Transverse colon (tissue), 4 donors: Measurements from ENCODE around the gene D2HGDH. TPM values are rescaled to one million over a fixed set of nuclear protein-coding genes. Genes with fewer than 3 reads are reported as not detected.

Experiments used
- DNase-seq: peaks from one replicate; pipeline ENCODE4 v3.0.0-alpha.2; 2019
- H3K27ac ChIP-seq, 4 donors: fragments of 200-600 bp; sonication (generic); 2 replicates each; pipeline ENCODE4 v1.5.1; 2016 to 2018; ENCODE audit warnings: inconsistent platforms in 4 of 4
- H3K27me3 ChIP-seq: fragments of 200-600 bp; sonication (generic); 2 replicates; pipeline ENCODE4 v1.5.1; 2017; ENCODE audit warnings: inconsistent platforms
- H3K36me3 ChIP-seq, 4 donors: fragments of 200-600 bp; sonication (generic); 2 replicates each; pipeline ENCODE4 v1.5.1; 2017 to 2019; ENCODE audit warnings: inconsistent platforms in 4 of 4
- H3K4me1 ChIP-seq, 4 donors: fragments of 200-600 bp; sonication (generic); 2 replicates each; pipeline ENCODE4 v1.5.1; 2017 to 2020; ENCODE audit warnings: inconsistent platforms in 4 of 4
- H3K4me3 ChIP-seq, 4 donors: fragments of 200-600 bp; sonication (generic); 1 replicate in 1 of 4; 2 replicates in 3 of 4; pipeline versions ENCODE4 v1.5.1 to v1.6.1; 2017 to 2019; ENCODE audit warnings: inconsistent platforms in 4 of 4
- H3K9me3 ChIP-seq, 2 donors: fragments of 200-600 bp; sonication (generic); 2 replicates each; pipeline ENCODE4 v1.5.1; 2017 to 2019; ENCODE audit warnings: inconsistent platforms in 2 of 2
- EP300 ChIP-seq: sonication (generic); formaldehyde crosslinking; IDR thresholded peaks from one replicate; pipeline ENCODE4 v1.6.1; 2017; ENCODE audit warnings: antibody characterized with exemption, low read depth
- POLR2A ChIP-seq: fragments of 450-650 bp; IDR thresholded peaks from one replicate; pipeline ENCODE4 v1.6.1; 2016; ENCODE audit warnings: antibody characterized with exemption, mild to moderate bottlenecking, moderate library complexity
- POLR2AphosphoS5 ChIP-seq, 3 donors: sonication (generic); formaldehyde crosslinking; IDR thresholded peaks; one replicate each; pipeline ENCODE4 v1.6.1; 2016; ENCODE audit warnings: antibody characterized with exemption in 3 of 3
- WGBS, 2 donors: methylation state at CpG; one replicate each; pipeline ENCODE4 v1.1.5; 2018; ENCODE audit warnings: low coverage in 1 of 2; 5-methylcytosine and 5-hydroxymethylcytosine counted together
- in situ Hi-C, 4 donors: fragments of 200-750 bp; cut with MboI; loops; one replicate each; pipeline versions ENCODE4 v1.15.0 to v1.15.1; 2017; ENCODE audit warnings: low sequenced_read_pairs in 3 of 4, low pct_ligation_motif_present in 1 of 4, low pct_unique_long_range_greater_than_20kb in 1 of 4
- intact Hi-C: fragments of 100-400 bp; cut with DNase I; formaldehyde crosslinking; loops from one replicate; pipeline ENCODE4 v1.15.1; 2023; ENCODE audit warnings: low total_unique reads
- total RNA-seq, 4 donors: library from RNA; depleted of rRNA; stranded (reverse); fragments of >200 nt; gene quantifications; one replicate each; pipeline ENCODE4 v1.1.0, GENCODE V29; 2016
- TF ChIP-seq, protein P1 (sequence below), 5 experiments: fragments of 200-600 bp in 3 of 5; fragments of 450-650 bp in 2 of 5; sonication (generic) in 3 of 5; IDR thresholded peaks; 1 replicate in 2 of 5; 2 replicates in 3 of 5; pipeline ENCODE4 v1.5.1; 2016 to 2017; ENCODE audit warnings: antibody characterized with exemption in 5 of 5, inconsistent platforms in 3 of 5, mild to moderate bottlenecking in 2 of 5, moderate library complexity in 1 of 5

The D2HGDH gene
- total RNA-seq, 4 donors from 2014 or later: 53.2 to 150 (median 55.5) TPM

DNA sequence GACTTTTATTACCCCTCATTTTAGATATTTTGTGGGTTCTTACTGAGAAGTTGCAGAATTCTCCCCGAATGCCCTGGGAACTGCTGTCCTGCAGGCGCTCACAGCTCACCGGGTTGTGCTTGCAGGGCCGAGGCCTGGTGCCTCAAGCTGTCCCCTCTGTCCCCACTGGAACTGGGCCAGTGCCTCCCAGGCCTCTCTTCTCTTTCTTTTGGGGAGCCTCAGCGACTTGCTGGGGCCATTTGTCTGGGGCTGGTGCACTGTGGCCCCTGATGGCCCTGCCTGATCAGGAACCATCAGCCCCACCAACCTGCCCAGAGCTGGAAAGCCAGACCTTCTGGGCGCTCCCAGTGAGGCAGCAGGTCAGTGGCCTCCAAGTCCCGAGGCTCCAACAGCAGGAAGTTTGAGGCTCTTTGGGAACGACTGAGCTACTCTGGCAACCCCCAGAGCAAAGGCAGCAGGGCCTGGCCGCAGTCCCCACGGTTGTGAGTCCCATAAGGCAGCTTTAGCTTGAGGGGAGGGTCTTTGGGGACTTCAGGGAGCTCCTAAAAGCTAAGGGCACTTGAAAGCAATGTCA, 59.9 kb downstream of the D2HGDH start:
- DNase-seq: peak; percentile 21
- Histone ChIP-seq H3K27ac (peak overlapping the region; percentile 80 to 87 (median 84)), H3K9me3 (no peaks in the 10 kb centered on the region), H3K36me3 (no peaks in the 10 kb centered on the region), H3K27me3 (no peaks in the 10 kb centered on the region), H3K4me3 (no peak overlapping the region), H3K4me1 (peaks cover 15 to 76% (median 45%) of the 10 kb centered on the region in 4 donors)
- 66% methylated on average over 10 of the region's 10 CpGs; no CpG with 5 or more reads in 1 of the 2 donors for WGBS, 2 donors
- in situ Hi-C loops: no loop called here
- intact Hi-C loops: no loop called here
- no peak for TF ChIP-seq EP300
- no peak for TF ChIP-seq POLR2AphosphoS5 (IDR thresholded peaks at IDR 0.05)
- TF ChIP-seq, protein P1, sequence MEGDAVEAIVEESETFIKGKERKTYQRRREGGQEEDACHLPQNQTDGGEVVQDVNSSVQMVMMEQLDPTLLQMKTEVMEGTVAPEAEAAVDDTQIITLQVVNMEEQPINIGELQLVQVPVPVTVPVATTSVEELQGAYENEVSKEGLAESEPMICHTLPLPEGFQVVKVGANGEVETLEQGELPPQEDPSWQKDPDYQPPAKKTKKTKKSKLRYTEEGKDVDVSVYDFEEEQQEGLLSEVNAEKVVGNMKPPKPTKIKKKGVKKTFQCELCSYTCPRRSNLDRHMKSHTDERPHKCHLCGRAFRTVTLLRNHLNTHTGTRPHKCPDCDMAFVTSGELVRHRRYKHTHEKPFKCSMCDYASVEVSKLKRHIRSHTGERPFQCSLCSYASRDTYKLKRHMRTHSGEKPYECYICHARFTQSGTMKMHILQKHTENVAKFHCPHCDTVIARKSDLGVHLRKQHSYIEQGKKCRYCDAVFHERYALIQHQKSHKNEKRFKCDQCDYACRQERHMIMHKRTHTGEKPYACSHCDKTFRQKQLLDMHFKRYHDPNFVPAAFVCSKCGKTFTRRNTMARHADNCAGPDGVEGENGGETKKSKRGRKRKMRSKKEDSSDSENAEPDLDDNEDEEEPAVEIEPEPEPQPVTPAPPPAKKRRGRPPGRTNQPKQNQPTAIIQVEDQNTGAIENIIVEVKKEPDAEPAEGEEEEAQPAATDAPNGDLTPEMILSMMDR (IDR thresholded peaks at IDR 0.05): no peak
- TF ChIP-seq POLR2A: no peak

DNA sequence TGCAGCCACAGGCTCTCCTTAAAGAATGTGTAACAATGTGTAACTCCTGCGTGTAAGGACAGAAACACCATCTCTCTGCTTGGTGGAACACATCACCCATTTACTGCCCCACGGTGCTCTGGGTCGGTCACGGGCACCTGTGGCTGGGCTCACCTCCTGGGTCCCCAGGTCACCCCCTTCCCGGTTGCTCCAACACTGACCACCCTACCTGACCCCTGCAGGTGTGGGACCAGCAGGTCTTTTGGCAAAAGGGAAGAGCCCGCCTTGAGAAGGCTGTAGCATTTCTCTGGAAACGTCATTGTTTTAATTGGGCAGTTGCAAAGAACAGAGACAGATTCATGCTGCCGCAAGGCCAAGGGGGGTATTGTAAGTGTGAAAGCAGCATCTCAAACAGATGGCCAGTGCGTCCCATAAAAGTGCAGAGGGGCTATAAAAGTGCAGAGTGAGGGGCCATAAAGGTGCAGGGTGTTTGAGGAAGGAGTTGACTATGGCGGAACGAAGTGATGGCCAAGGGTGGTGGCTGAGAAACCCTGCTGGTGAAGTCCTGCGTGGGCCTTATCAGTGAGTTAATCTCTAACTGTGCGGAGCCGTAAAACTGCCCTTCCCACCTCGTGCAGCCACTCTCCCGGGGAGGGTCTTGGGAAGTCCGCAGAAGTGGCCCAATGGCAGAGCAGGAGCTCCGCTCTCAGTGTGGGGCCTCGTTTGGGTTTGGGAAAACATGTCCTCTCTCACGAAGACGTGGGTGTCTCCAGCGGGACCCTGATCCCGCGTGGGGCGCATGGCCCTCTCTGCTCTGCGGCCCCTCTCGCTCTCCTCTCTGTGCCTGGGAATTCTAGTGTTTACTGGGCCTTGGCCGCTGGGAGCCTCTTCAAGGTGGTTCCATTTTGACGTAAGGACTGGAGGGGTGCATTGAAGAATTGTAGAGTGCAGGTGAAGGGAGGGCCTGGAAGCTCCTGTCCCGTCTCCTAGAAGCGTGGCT, 60.9 kb downstream of the D2HGDH start:
- Histone ChIP-seq H3K27ac (peak overlapping the region; percentile 82 to 87 (median 84)), H3K36me3 (no peaks in the 10 kb centered on the region), H3K4me3 (no peak overlapping the region), H3K9me3 (no peaks in the 10 kb centered on the region), H3K4me1 (peaks cover 15 to 66% (median 43%) of the 10 kb centered on the region in 4 donors), H3K27me3 (no peaks in the 10 kb centered on the region)
- DNase-seq: peak; percentile 85
- intact Hi-C loops (no loop called here), in situ Hi-C loops (no loop called here)
- TF ChIP-seq, protein P1 (IDR thresholded peaks at IDR 0.05): peak in 2 of 5 experiments; percentile 19 to 45
- TF ChIP-seq POLR2AphosphoS5 (IDR thresholded peaks at IDR 0.05) (peak in 2 of 3 donors; percentile 29 to 75), EP300 (no peak)
- 50% methylated on average over 10 to 31 of the region's 31 CpGs for WGBS, 2 donors

GRCh38 chr2:241796209-241796608, 61.8 kb downstream of the D2HGDH start:
- Histone ChIP-seq H3K27me3 (no peaks in the 10 kb centered on the region), H3K4me1 (peaks cover 15 to 57% (median 44%) of the 10 kb centered on the region in 4 donors), H3K36me3 (no peaks in the 10 kb centered on the region), H3K9me3 (no peaks in the 10 kb centered on the region), H3K4me3 (no peak overlapping the region), H3K27ac (peak overlapping the region; percentile 82 to 87 (median 84))
- in situ Hi-C loops (no loop called here), intact Hi-C loops (no loop called here)
- WGBS, 2 donors: 79% methylated on average over 13 of the region's 13 CpGs; no CpG with 5 or more reads in 1 of the 2 donors
- DNase-seq: no peak
- TF ChIP-seq POLR2AphosphoS5 (IDR thresholded peaks at IDR 0.05): no peak
- TF ChIP-seq, protein P1 (IDR thresholded peaks at IDR 0.05): no peak

DNA sequence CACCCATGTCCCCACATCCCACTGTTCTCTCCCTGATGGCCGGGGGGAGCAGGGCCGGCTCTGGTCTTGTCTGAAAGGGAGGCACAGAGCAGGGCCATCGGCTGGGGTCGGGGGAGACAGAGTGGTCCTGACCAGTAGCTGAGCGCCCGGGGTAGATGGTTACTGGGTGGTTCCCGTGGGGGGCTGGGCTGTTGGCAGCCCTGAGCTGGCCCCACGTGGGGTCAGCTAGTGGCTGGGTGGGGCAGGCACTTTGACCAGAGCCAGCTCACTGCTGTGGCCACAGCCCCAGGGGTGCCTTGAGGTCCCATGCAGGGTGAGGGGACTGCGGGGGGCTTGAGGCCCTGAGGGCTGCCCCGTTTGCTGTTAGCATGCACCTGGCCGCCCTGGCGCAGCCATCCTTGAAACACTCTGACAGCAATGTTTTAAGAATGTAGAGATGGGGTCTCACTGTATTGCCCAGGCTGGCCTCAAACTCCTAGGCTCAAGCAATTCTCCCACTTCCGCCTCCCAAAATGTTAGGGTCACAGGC, 62.2 kb downstream of the D2HGDH start:
- Histone ChIP-seq H3K4me1 (peaks cover 15 to 53% (median 47%) of the 10 kb centered on the region in 4 donors), H3K27me3 (no peaks in the 10 kb centered on the region), H3K36me3 (no peaks in the 10 kb centered on the region), H3K4me3 (peak overlapping the region in 2 of 4 donors; percentile 6 to 13), H3K27ac (peak overlapping the region; percentile 82 to 87 (median 84)), H3K9me3 (no peaks in the 10 kb centered on the region)
- 61 to 75% methylated on average over 4 to 13 of the region's 13 CpGs for WGBS, 2 donors
- no peak for TF ChIP-seq POLR2A
- TF ChIP-seq EP300: no peak
- TF ChIP-seq, protein P1 (IDR thresholded peaks at IDR 0.05): no peak
- TF ChIP-seq POLR2AphosphoS5 (IDR thresholded peaks at IDR 0.05): no peak
- in situ Hi-C loops (no loop called here), intact Hi-C loops (no loop called here)
- DNase-seq: peak; percentile 67
